Adrenal gland (tissue), 12 donors: ENCODE data around the gene PGAP1. TPM values are rescaled to one million over a fixed set of nuclear protein-coding genes. Genes with fewer than 3 reads are reported as not detected.

Experiments used
- DNase-seq, 7 donors: peaks; one replicate each; pipeline ENCODE4 v3.0.0-alpha.2; 2019 to 2020
- H3K27ac ChIP-seq, 5 donors: fragments of 200-600 bp; sonication (generic) in 4 of 5; 1 replicate in 3 of 5; 2 replicates in 2 of 5; pipeline versions ENCODE4 v1.5.1 to v1.8.0; 2016 to 2020; ENCODE audit warnings: mild to moderate bottlenecking in 1 of 5
- H3K27me3 ChIP-seq: fragments of 200-600 bp; 2 replicates; pipeline ENCODE4 v1.8.0; 2021
- H3K36me3 ChIP-seq, 2 donors: fragments of 200-600 bp; replicated peaks in 1 of 2; 1 replicate in 1 of 2; 2 replicates in 1 of 2; pipeline versions ENCODE4 v1.5.1 to v1.8.0; 2018 to 2022
- H3K4me1 ChIP-seq, 2 donors: fragments of 200-600 bp; replicated peaks in 1 of 2; 1 replicate in 1 of 2; 2 replicates in 1 of 2; pipeline versions ENCODE4 v1.5.1 to v1.8.0; 2018 to 2021
- H3K4me3 ChIP-seq, 4 donors: fragments of 200-600 bp; sonication (generic) in 3 of 4; one replicate each; pipeline ENCODE4 v1.5.1; 2016 to 2018
- H3K9me3 ChIP-seq, 3 donors: fragments of 200-600 bp; sonication (generic) in 1 of 3; replicated peaks in 1 of 3; 1 replicate in 2 of 3; 2 replicates in 1 of 3; pipeline versions ENCODE4 v1.5.1 to v1.8.0; 2016 to 2021
- CTCF ChIP-seq, 6 experiments: fragments of 450-650 bp in 4 of 6; fragments of 200-600 bp in 2 of 6; sonication (generic) in 1 of 6; IDR thresholded peaks; 1 replicate in 5 of 6; 2 replicates in 1 of 6; pipeline versions ENCODE4 v1.5.1 to v1.8.0; 2016 to 2021; ENCODE audit warnings: antibody characterized with exemption in 6 of 6, mild to moderate bottlenecking in 2 of 6, moderate library complexity in 1 of 6
- POLR2A ChIP-seq, 2 donors: fragments of 450-650 bp; IDR thresholded peaks; one replicate each; pipeline ENCODE4 v1.6.1; 2017; ENCODE audit warnings: antibody characterized with exemption in 2 of 2, mild to moderate bottlenecking in 2 of 2, moderate library complexity in 1 of 2
- WGBS, 4 donors: extraction: QIAGEN DNeasy Blood & Tissue Kit in 2 of 4; methylation state at CpG; one replicate each; pipeline versions ENCODE4 v1.1.5 to v1.1.7; 2013 to 2017; 5-methylcytosine and 5-hydroxymethylcytosine counted together
- intact Hi-C, 2 donors: fragments of 100-400 bp; cut with DNase I; formaldehyde crosslinking; loops; one replicate each; pipeline versions ENCODE4 v1.14.1 to v1.15.0; 2022 to 2023
- polyA plus RNA-seq, 3 donors: library from polyadenylated mRNA; stranded (reverse); fragments of 200-250 nt in 2 of 3; fragments of 350-450 nt in 1 of 3; fragmentation: Illumina TruSeq in 1 of 3; extraction: RNeasy Lipid Tissue Mini Kit (QIAGEN cat#74804) in 1 of 3; gene quantifications; one replicate each; pipeline ENCODE4 v1.2.3, GENCODE V29; 2013 to 2014
- total RNA-seq, 9 donors: library from RNA; depleted of rRNA in 4 of 9; stranded (reverse); fragments of >200 nt in 4 of 9; fragments of 120-200 nt in 1 of 9; fragmentation: NEBNext Ultra II Directional in 1 of 9; extraction: Animal tissue kit (Norgen Biotek cat#: 25700) in 1 of 9; gene quantifications; one replicate each; pipeline versions ENCODE4 v1.1.0 to v1.2.4, GENCODE V29; 2013 to 2023
- donor health status: healthy with polysubstance abuse.
- donor health status: Bipolar disorder and iron deficiency.
- donor health status: DM: yes; HTN: yes; CAD: no.
- donor health status: DM: no; HTN: no; CAD: no.
- donor health status: DM: no; HTN: no; CAD: no.
- donor health status: DM: yes; HTN: yes; CAD: no.

Gene PGAP1
- total and polyA plus RNA-seq, 12 donors, result 1.8 to 11.6 (median 6.5) TPM

GRCh38 chr2:196821195-196821594 is 105.3 kb downstream of the PGAP1 start:
- no peaks in the 10 kb centered on the region for H3K4me1 ChIP-seq
- TF ChIP-seq CTCF (IDR thresholded peaks at IDR 0.05) (no peak), POLR2A (IDR thresholded peaks at IDR 0.05) (no peak)
- 56 to 85% (median 75%) methylated on average over 1 of the region's 1 CpG for WGBS, 4 donors
- intact Hi-C loops, result no loop called here
- H3K27me3 ChIP-seq, result no peaks in the 10 kb centered on the region
- no peaks in the 10 kb centered on the region for H3K36me3 ChIP-seq
- no peaks in the 10 kb centered on the region for H3K9me3 ChIP-seq
- H3K27ac ChIP-seq, result no peak overlapping the region
- DNase-seq, result no peak
- no peak overlapping the region for H3K4me3 ChIP-seq

GRCh38 chr2:196809260-196809659 is 117.2 kb downstream of the PGAP1 start, which contains the start of gene C2orf66:
Gene C2orf66 (minus strand): TSS chr2:196809355. CDS start chr2:196809336, 19 bp downstream.
- no peaks in the 10 kb centered on the region for H3K27me3 ChIP-seq
- no peak for DNase-seq
- H3K4me1 ChIP-seq, result no peaks in the 10 kb centered on the region
- intact Hi-C loops, result no loop called here
- TF ChIP-seq POLR2A (IDR thresholded peaks at IDR 0.05), result no peak
- TF ChIP-seq CTCF (IDR thresholded peaks at IDR 0.05), result no peak
- no peaks in the 10 kb centered on the region for H3K9me3 ChIP-seq
- no peaks in the 10 kb centered on the region for H3K36me3 ChIP-seq
- no peak within 1 kb of the TSS for H3K27ac ChIP-seq
- 78 to 94% (median 82%) methylated on average over 1 of the region's 1 CpG for WGBS, 4 donors
- no peak within 1 kb of the TSS for H3K4me3 ChIP-seq

- 67 to 73% (median 70%) methylated on average over 2 of the region's 2 CpGs for WGBS, 4 donors
- TF ChIP-seq CTCF (IDR thresholded peaks at IDR 0.05), result no peak
- TF ChIP-seq POLR2A (IDR thresholded peaks at IDR 0.05), result no peak
- Histone ChIP-seq H3K4me1 (no peaks in the 10 kb centered on the region), H3K27ac (no peak overlapping the region), H3K36me3 (no peaks in the 10 kb centered on the region), H3K4me3 (no peak overlapping the region), H3K9me3 (no peaks in the 10 kb centered on the region), H3K27me3 (no peaks in the 10 kb centered on the region)
- DNase-seq, result no peak
- intact Hi-C loops, result no loop called here
Measured at GRCh38 chr2:196808083-196808665, 118.3 kb downstream of the PGAP1 start.

- 56 to 73% (median 65%) methylated on average over 1 of the region's 1 CpG for WGBS, 4 donors
- DNase-seq, result no peak
- Histone ChIP-seq H3K27me3 (no peaks in the 10 kb centered on the region), H3K4me1 (peaks cover 0 to 22% of the 10 kb centered on the region in 2 donors), H3K9me3 (no peaks in the 10 kb centered on the region), H3K36me3 (no peaks in the 10 kb centered on the region), H3K4me3 (no peak overlapping the region), H3K27ac (no peak overlapping the region)
- intact Hi-C loops, result no loop called here
- TF ChIP-seq POLR2A (IDR thresholded peaks at IDR 0.05) (no peak), CTCF (IDR thresholded peaks at IDR 0.05) (no peak)
Measured at GRCh38 chr2:196804381-196804780, 122.1 kb downstream of the PGAP1 start.
